ENCODE measurements around the gene CAV3.

Gene CAV3

GRCh38 chr3:8755097-8755496, 21.5 kb downstream of the CAV3 start:
- TF ChIP-seq CTCF (IDR thresholded peaks at IDR 0.05; ENCODE audit: insufficient read depth, low read depth, low read length, missing control alignments) = no peak
- DNase-seq (ENCODE audit: low read depth) = no peak
- no peak overlapping the region for H3K4me3 ChIP-seq (ENCODE audit: low read depth, low read length)

DNA sequence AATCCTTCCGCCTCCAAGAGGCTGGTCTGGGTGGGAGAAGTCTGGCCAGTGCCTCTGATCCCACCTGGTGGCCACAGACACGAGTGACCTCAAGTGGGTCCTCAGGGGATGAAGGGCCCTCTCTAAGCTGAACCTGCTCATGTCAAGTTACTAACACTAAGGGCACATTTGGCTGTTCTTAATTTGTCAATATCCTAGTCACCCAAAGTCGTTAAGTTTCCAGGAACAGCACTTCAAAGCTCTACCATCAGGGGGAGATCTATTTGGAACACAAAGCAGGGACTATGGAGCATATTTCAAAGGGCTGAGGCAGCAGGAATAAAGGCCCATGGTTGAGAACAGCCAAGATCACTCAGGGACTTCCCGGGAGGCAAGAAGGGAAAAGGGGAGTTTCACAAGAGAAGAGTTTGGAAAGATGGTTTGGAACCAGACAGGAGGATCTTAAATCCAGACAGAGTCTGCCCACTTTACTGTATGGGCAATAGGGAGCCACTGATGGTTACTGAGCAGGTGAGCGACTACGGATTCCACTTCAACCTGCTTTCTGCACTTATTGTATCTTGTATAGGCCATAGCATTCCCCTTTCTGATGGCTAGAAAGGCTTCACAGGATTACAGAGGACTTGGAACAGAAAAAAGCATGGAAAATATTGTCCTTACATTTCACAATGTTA, 22.1 kb downstream of the CAV3 start:
- DNase-seq (ENCODE audit: low read depth) = no peak

DNA sequence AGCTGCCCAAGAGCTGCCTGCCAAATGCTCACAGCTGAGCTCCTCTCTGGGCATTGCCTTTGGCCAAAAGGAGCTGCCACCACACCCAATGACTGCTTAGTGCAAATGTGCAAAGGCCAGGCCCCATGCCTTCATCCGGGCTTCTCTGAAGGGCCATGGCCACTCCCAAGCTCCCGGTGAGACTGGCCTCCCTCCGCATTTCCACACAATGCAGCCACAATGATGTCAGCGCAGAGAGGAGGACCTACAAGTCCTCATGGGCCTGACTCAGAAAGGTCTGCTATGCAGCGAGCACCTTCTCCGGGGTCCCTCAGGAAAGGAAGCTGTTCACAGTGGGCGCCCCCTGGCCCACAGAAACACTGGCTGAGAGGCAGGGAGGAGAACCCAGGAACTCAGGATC, 23.1 kb downstream of the CAV3 start:
- TF ChIP-seq CTCF (IDR thresholded peaks at IDR 0.05; ENCODE audit: insufficient read depth, low read depth, low read length, missing control alignments) = no peak
- DNase-seq (ENCODE audit: low read depth) = no peak
- no peak overlapping the region for H3K4me3 ChIP-seq (ENCODE audit: low read depth, low read length)

More for the DNA sequence above, 22.1 kb downstream of the CAV3 start:
- no peak overlapping the region for H3K4me3 ChIP-seq (ENCODE audit: low read depth, low read length)
- peak; percentile 30 for TF ChIP-seq CTCF (IDR thresholded peaks at IDR 0.05; ENCODE audit: insufficient read depth, low read depth, low read length, missing control alignments)

DNA sequence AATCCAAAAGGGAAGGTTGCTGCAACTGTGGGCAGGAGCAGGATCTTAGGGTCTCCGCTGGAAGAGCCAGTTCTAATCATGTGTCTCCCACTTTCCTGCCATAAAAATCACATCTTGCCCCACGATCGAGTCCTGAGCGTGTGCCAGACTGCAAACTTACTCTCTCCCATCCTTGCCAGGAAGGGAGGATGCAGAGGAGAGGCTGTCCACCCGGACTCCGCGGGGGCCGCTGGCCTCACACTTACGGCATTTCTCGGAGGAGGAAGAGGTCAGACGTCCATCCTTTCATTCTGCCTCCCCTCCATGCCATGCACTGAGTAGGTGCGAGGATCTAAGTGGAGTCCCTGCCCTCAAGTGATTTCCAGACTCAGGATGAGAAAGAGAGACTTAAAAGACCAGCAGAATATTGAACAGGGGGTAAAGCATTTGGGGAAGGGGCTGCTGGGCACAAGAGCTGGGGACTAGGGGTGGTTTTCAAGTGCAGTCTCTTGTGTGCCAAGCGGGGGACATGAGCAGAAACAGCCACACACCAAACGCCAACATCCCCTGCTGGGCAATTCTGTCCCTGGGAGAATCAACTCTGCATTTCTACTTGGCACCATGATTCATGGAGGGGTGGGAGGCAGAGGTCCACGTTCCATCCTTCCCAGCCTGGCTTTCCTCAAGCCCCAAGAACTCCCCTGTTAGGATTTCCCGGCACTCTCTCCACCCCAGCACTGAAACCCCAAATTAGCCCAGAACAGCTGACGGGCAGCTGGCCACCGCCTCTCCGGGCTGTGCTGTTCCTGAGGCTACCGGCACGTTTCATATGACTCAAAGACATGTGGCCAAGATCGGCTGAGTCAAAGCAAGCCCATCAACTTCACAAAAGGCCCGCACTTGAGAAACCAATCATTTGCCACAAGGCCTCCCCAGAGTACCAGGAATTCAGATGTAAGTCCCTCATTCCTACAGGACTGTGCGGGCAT, 24.2 kb downstream of the CAV3 start:
- DNase-seq (ENCODE audit: low read depth) = peak; percentile 56
- no peak for TF ChIP-seq CTCF (IDR thresholded peaks at IDR 0.05; ENCODE audit: insufficient read depth, low read depth, low read length, missing control alignments)
- H3K4me3 ChIP-seq (ENCODE audit: low read depth, low read length) = no peak overlapping the region

- H3K4me3 ChIP-seq (ENCODE audit: low read depth, low read length) = no peak overlapping the region
- no peak for TF ChIP-seq CTCF (IDR thresholded peaks at IDR 0.05; ENCODE audit: insufficient read depth, low read depth, low read length, missing control alignments)
- DNase-seq (ENCODE audit: low read depth) = no peak
These were observed 25.6 kb downstream of the CAV3 start for GRCh38 chr3:8759038-8759707.

DNA sequence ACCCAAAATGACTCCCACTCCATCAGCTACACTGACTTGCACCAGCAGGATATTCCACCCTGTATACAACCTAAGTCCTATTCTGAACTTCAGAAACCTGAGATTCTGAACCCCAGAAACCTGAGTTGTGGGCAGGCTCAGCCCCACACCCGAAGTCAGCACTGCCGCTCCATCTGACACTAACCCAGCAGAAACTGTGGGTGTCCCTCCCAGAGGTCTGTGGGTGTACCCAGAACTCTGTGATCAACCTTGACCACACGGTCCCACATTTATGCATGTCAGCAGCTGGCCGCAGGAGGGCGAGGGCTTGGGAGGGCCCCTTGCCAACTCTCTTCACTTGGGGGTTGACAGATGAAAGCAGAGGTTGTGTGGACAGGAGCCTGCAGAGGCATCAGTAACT, 26.5 kb downstream of the CAV3 start:
- no peak for DNase-seq (ENCODE audit: low read depth)
- TF ChIP-seq CTCF (IDR thresholded peaks at IDR 0.05; ENCODE audit: insufficient read depth, low read depth, low read length, missing control alignments) = no peak
- no peak overlapping the region for H3K4me3 ChIP-seq (ENCODE audit: low read depth, low read length)
